HCT116 (cell line): Measurements from ENCODE around the gene FPR1. TPM values are rescaled to one million over a fixed set of nuclear protein-coding genes. Genes with fewer than 3 reads are reported as not detected.

Source experiments
- ATAC-seq: fragments of 200-7000 bp; cut with Tn5 transposase; 2 replicates; pipeline ENCODE4 v1.9.1; 2020; ENCODE audit warnings: mild to moderate bottlenecking, moderate library complexity
- BruUV-seq: library from RNA; stranded (reverse); fragments of 400-500 nt; replicated peaks from 2 replicates; lab custom pipeline; 2021; lab: Mats Ljungman, UMichigan
- CTCF ChIA-PET: fragments of 300-600 bp; sonication (Branson Sonifier 250); formaldehyde crosslinking; loops from one replicate; lab custom pipeline; 2021; ENCODE audit warnings: antibody characterized with exemption; lab: Charles Lee
- POLR2A ChIA-PET: fragments of 300-600, 350-600 bp; sonication (Branson Sonifier 250); formaldehyde crosslinking; loops from one replicate; lab custom pipeline; 2021; ENCODE audit warnings: antibody characterized with exemption; lab: Charles Lee
- RAD21 ChIA-PET, 2 experiments: fragments of 300-600 bp; sonication (Branson Sonifier 250); formaldehyde crosslinking; loops; one replicate each; lab custom pipeline; 2023; ENCODE audit warnings: low total read pairs in 2 of 2; ENCODE audit not compliant: uncharacterized antibody in 2 of 2, unreplicated experiment in 2 of 2, low non-redundant PET in 1 of 2; lab: Charles Lee
- DNase-seq: peaks from one replicate; pipeline ENCODE4 v3.0.0-alpha.2; 2010; ENCODE audit warnings: low read depth, low spot score
- H2AFZ ChIP-seq: fragments of 200-600 bp; shearing (Covaris generic), sonication (generic); 2 replicates; pipeline ENCODE4 v1.6.1; 2017; ENCODE audit warnings: low read depth, mixed run types, mixed read lengths, antibody characterized with exemption, low read length; ENCODE audit not compliant: poor library complexity, severe bottlenecking
- H3K27ac ChIP-seq: 2 replicates; pipeline ENCODE4 v1.5.1; 2012; ENCODE audit warnings: low read depth, low read length
- H3K27me3 ChIP-seq: fragments of 200-600 bp; sonication (generic); 2 replicates; pipeline ENCODE4 v1.6.1; 2016; ENCODE audit warnings: mixed run types, low read length, mixed read lengths; ENCODE audit not compliant: insufficient read depth
- H3K36me3 ChIP-seq, 2 experiments: fragments of 200-500 bp in 1 of 2; fragments of 200-600 bp in 1 of 2; sonication (Bioruptor generic) in 1 of 2; sonication (generic) in 1 of 2; 2 replicates each; pipeline versions ENCODE4 v1.5.1 to v1.6.1; 2014 to 2016; ENCODE audit warnings: low read length in 2 of 2, inconsistent platforms in 1 of 2, mixed read lengths in 1 of 2, mixed run types in 1 of 2; ENCODE audit not compliant: insufficient read depth in 2 of 2, control insufficient read depth in 1 of 2
- H3K4me1 ChIP-seq, 2 experiments: fragments of 200-600 bp in 1 of 2; sonication (generic) in 1 of 2; 2 replicates each; pipeline versions ENCODE4 v1.5.1 to v1.6.1; 2012 to 2017; ENCODE audit warnings: low read length in 2 of 2, inconsistent platforms in 1 of 2, mild to moderate bottlenecking in 1 of 2, mixed read lengths in 1 of 2, mixed run types in 1 of 2, moderate library complexity in 1 of 2; ENCODE audit not compliant: insufficient read depth in 2 of 2, control insufficient read depth in 1 of 2
- H3K4me2 ChIP-seq: fragments of 200-600 bp; sonication (generic); 2 replicates; pipeline ENCODE4 v1.6.1; 2017; ENCODE audit warnings: mixed run types, low read length, mixed read lengths
- H3K4me3 ChIP-seq, 2 experiments: fragments of 200-600 bp in 1 of 2; sonication (generic) in 1 of 2; replicated peaks in 1 of 2; 2 replicates each; pipeline ENCODE4 v1.5.1; 2011 to 2016; ENCODE audit warnings: low read length in 2 of 2, control low read depth in 1 of 2, low read depth in 1 of 2, mild to moderate bottlenecking in 1 of 2, mixed read lengths in 1 of 2, mixed run types in 1 of 2
- H3K79me2 ChIP-seq: fragments of 200-600 bp; sonication (generic); 2 replicates; pipeline ENCODE4 v1.6.1; 2017; ENCODE audit warnings: mild to moderate bottlenecking, mixed run types, low read length, moderate library complexity, mixed read lengths; ENCODE audit not compliant: insufficient read depth
- H3K9ac ChIP-seq: fragments of 200-600 bp; sonication (generic); 2 replicates; pipeline ENCODE4 v1.6.1; 2016; ENCODE audit warnings: low read length, mixed read lengths
- H3K9me2 ChIP-seq: fragments of 200-600 bp; sonication (generic), shearing (Covaris generic); 2 replicates; pipeline ENCODE4 v1.6.1; 2017; ENCODE audit warnings: mixed run types, mild to moderate bottlenecking, moderate library complexity; ENCODE audit not compliant: insufficient read depth
- H3K9me3 ChIP-seq, 2 experiments: fragments of 200-500 bp in 1 of 2; fragments of 200-600 bp in 1 of 2; sonication (Bioruptor generic) in 1 of 2; sonication (generic) in 1 of 2; 2 replicates each; pipeline ENCODE4 v1.6.1; 2014 to 2017; ENCODE audit warnings: low read length in 2 of 2, mixed read lengths in 2 of 2, inconsistent platforms in 1 of 2, low read depth in 1 of 2, mild to moderate bottlenecking in 1 of 2, mixed run types in 1 of 2, moderate library complexity in 1 of 2; ENCODE audit not compliant: control insufficient read depth in 1 of 2, insufficient read depth in 1 of 2
- H4K20me1 ChIP-seq: fragments of 200-600 bp; sonication (generic), shearing (Covaris generic); 2 replicates; pipeline ENCODE4 v1.6.1; 2017; ENCODE audit warnings: mixed run types, mild to moderate bottlenecking, moderate library complexity; ENCODE audit not compliant: insufficient read depth
- CTCF ChIP-seq, 3 experiments: fragments of 200-600 bp in 1 of 3; sonication (generic) in 1 of 3; IDR thresholded peaks in 2 of 3; conservative IDR thresholded peaks in 1 of 3; 2 replicates each; pipeline ENCODE4 v1.5.1; 2012 to 2017; ENCODE audit warnings: low read depth in 2 of 3, low read length in 2 of 3, antibody characterized with exemption in 1 of 3, borderline replicate concordance in 1 of 3, control low read depth in 1 of 3, mild to moderate bottlenecking in 1 of 3, mixed read lengths in 1 of 3, mixed run types in 1 of 3, moderate library complexity in 1 of 3; ENCODE audit not compliant: insufficient read depth in 1 of 3
- EGR1 ChIP-seq: IDR thresholded peaks from 2 replicates; pipeline ENCODE4 v1.6.1; 2012; ENCODE audit warnings: low read depth
- ELF1 ChIP-seq: IDR thresholded peaks from 2 replicates; pipeline ENCODE4 v1.6.1; 2012; ENCODE audit warnings: low read depth, borderline replicate concordance
- EZH2 ChIP-seq: fragments of 200-600 bp; sonication (generic); IDR thresholded peaks from 2 replicates; pipeline ENCODE4 v1.6.1; 2017; ENCODE audit warnings: antibody characterized with exemption, mixed run types
- JUND ChIP-seq: IDR thresholded peaks from 2 replicates; pipeline ENCODE4 v1.6.1; 2012
- POLR2A ChIP-seq: IDR thresholded peaks from 2 replicates; pipeline ENCODE4 v1.7.0; 2011; ENCODE audit warnings: borderline replicate concordance; ENCODE audit not compliant: insufficient read depth, insufficient read length; ENCODE audit errors: extremely low read depth
- RAD21 ChIP-seq: IDR thresholded peaks from 2 replicates; pipeline ENCODE4 v1.6.1; 2012; ENCODE audit warnings: low read depth, mild to moderate bottlenecking
- SIN3A ChIP-seq: IDR thresholded peaks from 2 replicates; pipeline ENCODE4 v1.6.1; 2012; ENCODE audit warnings: low read depth
- SRF ChIP-seq: IDR thresholded peaks from 2 replicates; pipeline ENCODE4 v1.6.1; 2012; ENCODE audit warnings: low read depth
- ZFX ChIP-seq: fragments of 450-650 bp; IDR thresholded peaks from 2 replicates; pipeline ENCODE4 v1.6.1; 2017
- ZNF274 ChIP-seq: fragments of 200-500 bp; sonication (Bioruptor generic); IDR thresholded peaks from 2 replicates; pipeline ENCODE4 v1.6.1; 2014; ENCODE audit warnings: mild to moderate bottlenecking, low read depth, low read length, inconsistent platforms
- intact Hi-C: fragments of 100-400 bp; cut with micrococcal nuclease; formaldehyde crosslinking; loops from 2 replicates; pipeline ENCODE4 v1.10.0; 2022
- total RNA-seq: library from RNA; stranded (reverse); gene quantifications from one replicate; pipeline ENCODE4 v1.2.1, GENCODE V29; 2021; ENCODE audit not compliant: unreplicated experiment
- TF ChIP-seq, protein P1 (sequence below): IDR thresholded peaks from 2 replicates; pipeline ENCODE4 v1.6.1; 2012
- TF ChIP-seq, protein P2 (sequence below): IDR thresholded peaks from 2 replicates; pipeline ENCODE4 v1.6.1; 2012; ENCODE audit warnings: low read depth

Gene FPR1
- total RNA-seq, 1 experiment from 2014 or later, result not detected

DNA sequence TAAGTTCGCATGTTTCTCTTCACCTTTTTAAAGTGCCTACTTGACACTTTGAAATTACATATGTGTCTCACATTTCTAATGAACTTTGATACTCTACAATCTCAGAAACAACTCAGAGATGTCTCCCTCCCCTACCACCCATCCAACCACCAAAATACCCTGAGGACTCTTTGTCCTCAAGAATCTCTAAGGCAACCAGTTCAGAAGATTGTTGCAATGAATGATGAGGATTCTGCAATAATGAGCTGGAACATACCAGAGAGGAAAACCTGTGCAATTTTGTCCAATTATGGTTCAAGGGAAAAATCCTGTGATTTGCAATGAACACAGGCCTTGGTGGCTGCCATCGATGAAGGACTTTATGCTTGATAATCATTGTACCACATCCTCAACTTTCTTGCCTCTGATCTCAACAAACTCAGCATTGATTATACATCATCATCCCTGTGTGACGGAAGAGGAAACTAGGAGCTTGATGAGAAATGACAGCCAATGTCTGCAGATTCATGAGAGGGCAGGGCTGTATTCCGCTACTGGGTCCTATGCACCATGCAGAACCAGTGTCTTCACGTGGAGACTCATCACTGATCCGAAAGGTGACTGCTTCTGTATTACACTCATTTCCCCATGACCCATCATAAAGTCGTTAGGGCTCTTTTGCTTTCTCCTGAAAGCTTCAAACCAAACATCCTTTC lies 1.1 kb downstream of the FPR1 start:
- no peak for DNase-seq
- Histone ChIP-seq H3K79me2 (no peaks in the 10 kb centered on the region), H3K4me1 (peaks cover 7 to 8% of the 10 kb centered on the region in 2 experiments; a peak in 3 of 4 replicates), H3K9me3 (no peaks in the 10 kb centered on the region), H3K36me3 (no peaks in the 10 kb centered on the region), H3K27me3 (no peaks in the 10 kb centered on the region), H3K4me2 (no peak overlapping the region), H3K9ac (no peak overlapping the region), H2AFZ (no peak overlapping the region), H3K27ac (no peak overlapping the region), H3K4me3 (no peak overlapping the region), H4K20me1 (no peaks in the 10 kb centered on the region), H3K9me2 (no peaks in the 10 kb centered on the region)
- CTCF ChIA-PET, result no interaction called here
- POLR2A ChIA-PET, result interaction anchor here (1.1 kb wide), 1 partner anchor 10 kb away, joined by 4 read pairs; the partner anchor contains the start of gene FPR2
- TF ChIP-seq POLR2A (no peak), ZFX (no peak), EZH2 (no peak), SRF (no peak), EGR1 (no peak), ELF1 (no peak), SIN3A (no peak), RAD21 (no peak), CTCF (IDR thresholded peaks at IDR 0.05 in 2 of 3, conservative IDR thresholded peaks at IDR 0.05 in 1 of 3; ENCODE audit: borderline replicate concordance in 1 of 3, insufficient read depth in 1 of 3, low read depth in 2 of 3, low read length in 2 of 3) (no peak), ZNF274 (no peak), JUND (no peak)
- TF ChIP-seq, protein P1, sequence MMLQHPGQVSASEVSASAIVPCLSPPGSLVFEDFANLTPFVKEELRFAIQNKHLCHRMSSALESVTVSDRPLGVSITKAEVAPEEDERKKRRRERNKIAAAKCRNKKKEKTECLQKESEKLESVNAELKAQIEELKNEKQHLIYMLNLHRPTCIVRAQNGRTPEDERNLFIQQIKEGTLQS, result no peak
- TF ChIP-seq, protein P2, sequence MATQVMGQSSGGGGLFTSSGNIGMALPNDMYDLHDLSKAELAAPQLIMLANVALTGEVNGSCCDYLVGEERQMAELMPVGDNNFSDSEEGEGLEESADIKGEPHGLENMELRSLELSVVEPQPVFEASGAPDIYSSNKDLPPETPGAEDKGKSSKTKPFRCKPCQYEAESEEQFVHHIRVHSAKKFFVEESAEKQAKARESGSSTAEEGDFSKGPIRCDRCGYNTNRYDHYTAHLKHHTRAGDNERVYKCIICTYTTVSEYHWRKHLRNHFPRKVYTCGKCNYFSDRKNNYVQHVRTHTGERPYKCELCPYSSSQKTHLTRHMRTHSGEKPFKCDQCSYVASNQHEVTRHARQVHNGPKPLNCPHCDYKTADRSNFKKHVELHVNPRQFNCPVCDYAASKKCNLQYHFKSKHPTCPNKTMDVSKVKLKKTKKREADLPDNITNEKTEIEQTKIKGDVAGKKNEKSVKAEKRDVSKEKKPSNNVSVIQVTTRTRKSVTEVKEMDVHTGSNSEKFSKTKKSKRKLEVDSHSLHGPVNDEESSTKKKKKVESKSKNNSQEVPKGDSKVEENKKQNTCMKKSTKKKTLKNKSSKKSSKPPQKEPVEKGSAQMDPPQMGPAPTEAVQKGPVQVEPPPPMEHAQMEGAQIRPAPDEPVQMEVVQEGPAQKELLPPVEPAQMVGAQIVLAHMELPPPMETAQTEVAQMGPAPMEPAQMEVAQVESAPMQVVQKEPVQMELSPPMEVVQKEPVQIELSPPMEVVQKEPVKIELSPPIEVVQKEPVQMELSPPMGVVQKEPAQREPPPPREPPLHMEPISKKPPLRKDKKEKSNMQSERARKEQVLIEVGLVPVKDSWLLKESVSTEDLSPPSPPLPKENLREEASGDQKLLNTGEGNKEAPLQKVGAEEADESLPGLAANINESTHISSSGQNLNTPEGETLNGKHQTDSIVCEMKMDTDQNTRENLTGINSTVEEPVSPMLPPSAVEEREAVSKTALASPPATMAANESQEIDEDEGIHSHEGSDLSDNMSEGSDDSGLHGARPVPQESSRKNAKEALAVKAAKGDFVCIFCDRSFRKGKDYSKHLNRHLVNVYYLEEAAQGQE, result no peak
- RAD21 ChIA-PET, result no interaction called here
- no TSS peak for BruUV-seq
- intact Hi-C loops, result no loop called here
- no peak for ATAC-seq
